Spleen (tissue), 11 donors: Measurements from ENCODE around the gene ADIPOR2. TPM values are rescaled to one million over a fixed set of nuclear protein-coding genes. Genes with fewer than 3 reads are reported as not detected.

Experiments used
- DNase-seq: peaks from one replicate; pipeline ENCODE4 v3.0.0-alpha.2; 2020
- H3K27ac ChIP-seq, 8 donors: fragments of 200-600 bp; sonication (generic) in 7 of 8; 1 replicate in 4 of 8; 2 replicates in 4 of 8; pipeline versions ENCODE4 v1.5.0 to v1.8.0; 2016 to 2021; ENCODE audit warnings: inconsistent platforms in 4 of 8, mild to moderate bottlenecking in 4 of 8, moderate library complexity in 1 of 8
- H3K27me3 ChIP-seq, 7 donors: fragments of 200-600 bp; sonication (generic) in 6 of 7; replicated peaks in 1 of 7; 1 replicate in 4 of 7; 2 replicates in 3 of 7; pipeline versions ENCODE4 v1.5.0 to v1.8.0; 2016 to 2021; ENCODE audit warnings: inconsistent platforms in 3 of 7, mild to moderate bottlenecking in 1 of 7
- H3K36me3 ChIP-seq, 6 donors: fragments of 200-600 bp; sonication (generic) in 5 of 6; 1 replicate in 4 of 6; 2 replicates in 2 of 6; pipeline versions ENCODE4 v1.5.0 to v1.8.0; 2016 to 2021; ENCODE audit warnings: inconsistent platforms in 2 of 6
- H3K4me1 ChIP-seq, 6 donors: fragments of 200-600 bp; sonication (generic) in 5 of 6; 1 replicate in 3 of 6; 2 replicates in 3 of 6; pipeline versions ENCODE4 v1.5.0 to v1.8.0; 2016 to 2021; ENCODE audit warnings: inconsistent platforms in 3 of 6
- H3K4me3 ChIP-seq, 8 donors: fragments of 200-600 bp; sonication (generic) in 7 of 8; 1 replicate in 4 of 8; 2 replicates in 4 of 8; pipeline versions ENCODE4 v1.5.0 to v1.8.0; 2016 to 2021; ENCODE audit warnings: inconsistent platforms in 4 of 8, mild to moderate bottlenecking in 4 of 8, moderate library complexity in 2 of 8
- H3K9me3 ChIP-seq, 8 donors: fragments of 200-600 bp; sonication (generic) in 7 of 8; 1 replicate in 4 of 8; 2 replicates in 4 of 8; pipeline versions ENCODE4 v1.5.0 to v1.8.0; 2016 to 2021; ENCODE audit warnings: inconsistent platforms in 4 of 8
- POLR2A ChIP-seq, 3 donors: fragments of 450-650 bp; IDR thresholded peaks; one replicate each; pipeline ENCODE4 v1.5.1; 2017; ENCODE audit warnings: antibody characterized with exemption in 3 of 3, mild to moderate bottlenecking in 1 of 3
- POLR2AphosphoS5 ChIP-seq, 3 donors: sonication (generic); formaldehyde crosslinking; IDR thresholded peaks; one replicate each; pipeline ENCODE4 v1.5.1; 2017; ENCODE audit warnings: antibody characterized with exemption in 3 of 3
- WGBS, 5 donors: extraction: QIAGEN DNeasy Blood & Tissue Kit in 3 of 5; methylation state at CpG; one replicate each; pipeline versions ENCODE4 v1.1.5 to v1.1.7; 2013 to 2018; 5-methylcytosine and 5-hydroxymethylcytosine counted together
- intact Hi-C: fragments of 100-400 bp; cut with DNase I; formaldehyde crosslinking; loops from one replicate; pipeline ENCODE4 v1.15.0; 2023; ENCODE audit warnings: low total_unique reads
- polyA plus RNA-seq, 3 donors: library from polyadenylated mRNA; stranded (reverse); fragments of 200-250 nt; gene quantifications; one replicate each; pipeline ENCODE4 v1.2.1, GENCODE V29; 2013
- total RNA-seq, 7 donors: library from RNA; depleted of rRNA in 3 of 7; stranded (reverse); fragments of >200 nt in 3 of 7; fragmentation: NEBNext Ultra II Directional in 4 of 7; extraction: Animal tissue kit (Norgen Biotek cat#: 25700) in 4 of 7; gene quantifications; one replicate each; pipeline versions ENCODE4 v1.1.0 to v1.2.1, GENCODE V29; 2016 to 2021
- TF ChIP-seq, protein P1 (sequence below), 11 experiments: fragments of 200-600 bp in 7 of 11; fragments of 450-650 bp in 4 of 11; sonication (generic) in 4 of 11; IDR thresholded peaks in 8 of 11; conservative IDR thresholded peaks in 3 of 11; 1 replicate in 7 of 11; 2 replicates in 4 of 11; pipeline versions ENCODE4 v1.4.0 to v1.8.0; 2016 to 2021; ENCODE audit warnings: antibody characterized with exemption in 11 of 11, inconsistent platforms in 4 of 11, mild to moderate bottlenecking in 1 of 11
- donor health status: healthy with polysubstance abuse.
- donor health status: DM: no; HTN: no; CAD: no; lungs with moderate emphysema.
- donor health status: DM: no; HTN: no; CAD: no.
- donor health status: Bipolar disorder and iron deficiency.
- donor health status: healthy.
- donor health status: DM: no; HTN: no; CAD: no.
- donor health status: DM: yes; HTN: yes; CAD: no.

ADIPOR2 gene
- total and polyA plus RNA-seq, 10 donors = 12.9 to 43.7 (median 38.8) TPM

DNA sequence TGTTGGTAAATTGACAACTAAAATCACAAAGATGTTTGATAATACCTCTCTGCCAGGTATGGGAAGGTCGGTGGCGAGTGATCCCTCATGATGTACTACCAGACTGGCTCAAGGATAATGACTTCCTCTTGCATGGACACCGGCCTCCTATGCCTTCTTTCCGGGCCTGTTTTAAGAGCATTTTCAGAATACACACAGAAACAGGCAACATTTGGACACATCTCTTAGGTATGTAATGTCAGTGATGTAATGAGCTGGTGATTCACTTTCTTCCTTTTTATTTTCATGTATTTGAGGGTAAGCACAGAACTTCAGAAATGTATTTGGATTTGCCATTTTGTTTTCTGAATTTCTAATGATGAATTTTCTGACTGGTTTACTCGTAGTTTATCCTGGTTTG lies 86.9 kb downstream of the ADIPOR2 start:
- Histone ChIP-seq H3K4me1 (peaks cover 0 to 38% (median 2%) of the 10 kb centered on the region in 6 donors), H3K27ac (no peak overlapping the region), H3K4me3 (no peak overlapping the region), H3K27me3 (no peaks in the 10 kb centered on the region), H3K9me3 (no peaks in the 10 kb centered on the region), H3K36me3 (peaks cover 0 to 82% (median 16%) of the 10 kb centered on the region in 6 donors)
- no peak for DNase-seq
- WGBS, 5 donors = 76 to 92% (median 80%) methylated on average over 5 of the region's 5 CpGs
- intact Hi-C loops = no loop called here
- TF ChIP-seq, protein P1, sequence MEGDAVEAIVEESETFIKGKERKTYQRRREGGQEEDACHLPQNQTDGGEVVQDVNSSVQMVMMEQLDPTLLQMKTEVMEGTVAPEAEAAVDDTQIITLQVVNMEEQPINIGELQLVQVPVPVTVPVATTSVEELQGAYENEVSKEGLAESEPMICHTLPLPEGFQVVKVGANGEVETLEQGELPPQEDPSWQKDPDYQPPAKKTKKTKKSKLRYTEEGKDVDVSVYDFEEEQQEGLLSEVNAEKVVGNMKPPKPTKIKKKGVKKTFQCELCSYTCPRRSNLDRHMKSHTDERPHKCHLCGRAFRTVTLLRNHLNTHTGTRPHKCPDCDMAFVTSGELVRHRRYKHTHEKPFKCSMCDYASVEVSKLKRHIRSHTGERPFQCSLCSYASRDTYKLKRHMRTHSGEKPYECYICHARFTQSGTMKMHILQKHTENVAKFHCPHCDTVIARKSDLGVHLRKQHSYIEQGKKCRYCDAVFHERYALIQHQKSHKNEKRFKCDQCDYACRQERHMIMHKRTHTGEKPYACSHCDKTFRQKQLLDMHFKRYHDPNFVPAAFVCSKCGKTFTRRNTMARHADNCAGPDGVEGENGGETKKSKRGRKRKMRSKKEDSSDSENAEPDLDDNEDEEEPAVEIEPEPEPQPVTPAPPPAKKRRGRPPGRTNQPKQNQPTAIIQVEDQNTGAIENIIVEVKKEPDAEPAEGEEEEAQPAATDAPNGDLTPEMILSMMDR (IDR thresholded peaks at IDR 0.05 in 8 of 11, conservative IDR thresholded peaks at IDR 0.05 in 3 of 11) = no peak
- TF ChIP-seq POLR2AphosphoS5 (IDR thresholded peaks at IDR 0.05) (no peak), POLR2A (IDR thresholded peaks at IDR 0.05) (no peak)

DNA sequence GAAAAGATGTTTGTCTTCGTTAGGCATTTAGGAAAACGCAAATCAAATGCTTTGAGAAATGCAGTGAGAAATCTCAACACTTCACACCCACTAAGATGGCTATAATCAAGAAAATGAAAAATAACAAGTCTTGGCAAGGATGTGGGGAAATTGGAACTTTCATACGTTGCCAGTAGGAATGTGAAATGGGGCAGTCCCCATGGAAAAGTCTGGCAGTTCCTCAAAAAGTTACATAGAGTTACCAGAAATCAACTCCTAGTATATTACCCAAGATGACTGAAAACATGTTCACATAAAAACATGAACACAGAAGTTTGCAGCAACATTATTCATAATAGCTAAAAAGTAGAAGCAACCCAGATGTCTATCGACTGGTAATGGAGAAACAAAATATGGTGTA lies 88.0 kb downstream of the ADIPOR2 start:
- TF ChIP-seq POLR2AphosphoS5 (IDR thresholded peaks at IDR 0.05) (no peak), POLR2A (IDR thresholded peaks at IDR 0.05) (no peak)
- TF ChIP-seq, protein P1 (IDR thresholded peaks at IDR 0.05 in 8 of 11, conservative IDR thresholded peaks at IDR 0.05 in 3 of 11) = no peak
- H3K4me3 ChIP-seq = no peak overlapping the region
- H3K27ac ChIP-seq = no peak overlapping the region
- no peak for DNase-seq
- 79 to 95% (median 84%) methylated on average over 4 of the region's 4 CpGs for WGBS, 5 donors
- intact Hi-C loops = no loop called here
- peaks cover 0 to 38% (median 2%) of the 10 kb centered on the region in 6 donors for H3K4me1 ChIP-seq
- no peaks in the 10 kb centered on the region for H3K9me3 ChIP-seq
- peaks cover 0 to 82% (median 18%) of the 10 kb centered on the region in 6 donors for H3K36me3 ChIP-seq
- H3K27me3 ChIP-seq = no peaks in the 10 kb centered on the region

DNA sequence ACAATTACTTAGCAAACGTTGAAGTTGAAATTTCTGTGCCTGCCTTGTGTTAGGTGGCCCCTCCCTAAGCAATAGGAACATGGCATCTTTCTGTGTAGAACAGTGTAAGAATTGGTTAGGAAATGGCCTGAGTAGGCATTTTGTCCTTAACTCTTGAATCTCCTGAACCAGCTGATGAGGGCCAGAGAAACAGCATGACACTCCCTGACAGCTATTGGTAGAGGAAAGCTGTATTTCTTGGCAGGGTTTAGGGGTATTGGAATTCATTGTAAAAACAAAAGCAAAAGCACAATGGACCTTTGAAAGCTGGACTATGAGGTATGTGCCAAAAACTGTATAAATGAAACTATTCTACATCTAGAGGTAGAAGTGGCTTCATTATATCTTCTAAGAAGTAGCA lies 88.9 kb downstream of the ADIPOR2 start:
- no peaks in the 10 kb centered on the region for H3K9me3 ChIP-seq
- H3K27me3 ChIP-seq = no peaks in the 10 kb centered on the region
- H3K27ac ChIP-seq = no peak overlapping the region
- DNase-seq = no peak
- TF ChIP-seq POLR2A (IDR thresholded peaks at IDR 0.05) = no peak
- TF ChIP-seq, protein P1 (IDR thresholded peaks at IDR 0.05 in 8 of 11, conservative IDR thresholded peaks at IDR 0.05 in 3 of 11) = no peak
- no peak for TF ChIP-seq POLR2AphosphoS5 (IDR thresholded peaks at IDR 0.05)
- H3K4me1 ChIP-seq = peaks cover 0 to 35% (median 2%) of the 10 kb centered on the region in 6 donors
- intact Hi-C loops = no loop called here
- peaks cover 0 to 83% (median 19%) of the 10 kb centered on the region in 6 donors for H3K36me3 ChIP-seq
- 63 to 79% (median 76%) methylated on average over 1 of the region's 1 CpG for WGBS, 5 donors
- no peak overlapping the region for H3K4me3 ChIP-seq

DNA sequence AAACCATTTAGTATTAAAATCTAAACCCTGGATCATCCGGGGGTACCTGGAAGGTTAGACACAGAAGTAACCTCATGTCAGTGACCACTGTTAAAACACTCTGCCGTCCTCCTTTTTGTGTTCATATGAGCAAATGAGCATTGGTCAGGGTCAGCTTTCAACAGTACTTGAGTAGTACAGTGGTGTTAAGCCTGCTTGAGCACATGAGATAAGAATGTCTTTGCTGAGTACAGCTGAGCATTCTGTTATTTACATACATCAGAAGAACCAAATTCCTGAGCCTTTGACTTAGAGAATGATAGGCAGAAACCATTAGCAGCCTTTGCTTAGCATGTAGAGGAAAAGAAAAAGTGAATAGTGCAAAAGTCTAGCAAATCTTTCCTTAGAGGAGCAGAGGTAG lies 90.9 kb downstream of the ADIPOR2 start:
- Histone ChIP-seq H3K36me3 (peaks cover 0 to 89% (median 31%) of the 10 kb centered on the region in 6 donors), H3K4me3 (no peak overlapping the region), H3K27me3 (no peaks in the 10 kb centered on the region), H3K4me1 (peaks cover 0 to 22% (median 2%) of the 10 kb centered on the region in 6 donors), H3K9me3 (no peaks in the 10 kb centered on the region), H3K27ac (peak overlapping the region in 1 of 8 donors; percentile 19)
- DNase-seq = no peak
- intact Hi-C loops = no loop called here
- TF ChIP-seq POLR2A (IDR thresholded peaks at IDR 0.05) (no peak), POLR2AphosphoS5 (IDR thresholded peaks at IDR 0.05) (no peak)
- TF ChIP-seq, protein P1 (IDR thresholded peaks at IDR 0.05 in 8 of 11, conservative IDR thresholded peaks at IDR 0.05 in 3 of 11) = no peak
- WGBS, 5 donors = 47 to 89% (median 82%) methylated on average over 1 to 2 of the region's 2 CpGs
